Measurements from ENCODE around the gene SUDS3.
A peak's percentile ranks its signal among the peaks of the same experiment; 100 is the strongest.
"Not testable (repeated sequence)": the region's sequence is repeated elsewhere in the genome, so short reads cannot be mapped to it uniquely, and the experiment has no call there.

Gene SUDS3

DNA sequence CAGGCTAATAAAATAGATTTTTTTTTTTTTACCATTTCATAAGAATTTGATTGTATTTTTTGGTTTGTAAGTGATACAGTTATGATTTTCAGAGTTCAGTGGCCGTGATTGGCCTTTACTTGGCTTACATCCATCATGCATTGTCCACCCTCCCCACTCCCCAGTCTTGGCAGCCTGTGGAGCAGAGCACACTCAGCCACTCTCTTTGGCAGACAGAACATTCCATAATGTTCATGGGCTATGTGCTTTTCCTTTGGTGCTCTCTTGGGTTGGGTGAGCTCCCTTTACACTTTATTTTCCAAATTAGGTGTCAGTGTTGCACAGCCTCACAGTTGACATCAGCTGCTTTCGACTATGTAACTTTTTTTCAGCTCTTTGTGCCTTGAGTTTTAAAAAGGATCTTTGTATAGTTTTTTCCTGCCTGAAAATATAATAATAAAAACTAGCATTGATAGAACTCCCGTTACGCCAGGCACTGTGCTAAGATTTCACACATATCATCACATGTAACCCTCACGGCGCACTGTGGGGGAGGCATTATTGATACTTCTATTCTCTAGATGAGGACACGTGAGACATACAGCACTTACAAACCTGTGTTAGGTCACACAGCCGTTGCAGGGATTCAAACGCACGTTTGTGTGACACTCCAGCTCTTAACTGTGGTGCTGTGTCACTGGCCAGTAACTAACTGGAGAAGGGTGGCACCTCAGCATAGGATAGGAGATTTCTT, 21.5 kb downstream of the SUDS3 start:
- no peak for DNase-seq (ENCODE audit: low read depth in 2 of 2)

DNA sequence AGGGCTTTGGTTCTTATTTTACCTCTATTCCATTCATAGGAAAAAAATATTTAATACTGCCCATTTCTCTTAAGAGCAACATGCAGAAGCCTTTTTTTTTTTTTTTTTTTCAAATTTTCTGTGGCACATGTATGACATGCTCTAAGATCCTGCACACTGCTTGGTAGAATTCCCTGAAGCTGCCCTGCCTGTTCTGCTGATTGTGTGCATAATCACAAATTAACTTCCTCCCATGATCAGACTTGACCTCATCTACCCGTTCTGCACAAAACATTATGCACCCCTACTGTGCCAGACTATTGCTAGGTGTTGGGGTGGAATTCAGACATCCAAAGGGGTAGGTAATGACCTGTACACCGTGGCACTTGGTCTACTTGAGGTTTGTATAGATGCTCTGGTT, 22.2 kb downstream of the SUDS3 start:
- no peak for DNase-seq (ENCODE audit: low read depth in 2 of 2)

DNA sequence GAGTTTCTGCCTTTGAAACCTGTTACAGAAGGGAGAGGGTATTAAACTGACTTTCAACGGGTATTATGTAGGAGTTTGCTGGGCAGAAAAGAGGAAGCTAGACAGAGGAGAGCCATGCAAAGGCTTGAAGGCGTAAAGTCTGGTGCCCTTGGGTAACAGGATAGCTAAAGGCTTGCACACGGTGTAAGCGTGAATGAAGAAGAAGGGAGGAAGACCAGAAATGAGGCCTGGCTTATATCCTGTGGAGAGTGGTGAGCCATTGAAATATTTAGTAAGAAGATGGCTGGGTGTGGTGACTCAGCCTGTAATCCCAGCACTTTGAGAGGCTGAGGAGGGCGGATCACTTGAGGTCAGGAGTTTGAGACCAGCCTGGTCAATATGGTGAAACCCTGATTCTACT, 22.6 kb downstream of the SUDS3 start:
- no peak for DNase-seq (ENCODE audit: low read depth in 2 of 2)

DNA sequence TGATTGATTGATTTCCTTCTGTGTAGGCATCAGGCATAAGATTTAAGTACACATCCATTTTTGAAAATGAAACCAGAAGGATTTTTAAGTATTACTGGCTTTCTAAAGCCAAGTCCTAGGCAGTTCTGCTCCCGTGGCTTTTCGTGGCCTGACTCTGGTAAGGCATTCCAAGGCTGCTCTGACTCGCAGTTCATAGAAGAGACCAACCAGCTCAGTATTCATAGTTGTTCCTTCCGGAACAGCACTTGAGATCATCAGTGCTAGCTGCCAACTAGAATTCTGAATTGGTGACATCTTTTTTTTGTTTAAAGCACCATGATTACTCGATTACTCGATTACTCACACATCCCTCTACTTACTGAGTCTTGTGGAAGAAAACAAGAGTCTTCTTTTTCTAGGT, 25.9 kb downstream of the SUDS3 start:
- DNase-seq (ENCODE audit: low read depth in 2 of 2) = no peak

DNA sequence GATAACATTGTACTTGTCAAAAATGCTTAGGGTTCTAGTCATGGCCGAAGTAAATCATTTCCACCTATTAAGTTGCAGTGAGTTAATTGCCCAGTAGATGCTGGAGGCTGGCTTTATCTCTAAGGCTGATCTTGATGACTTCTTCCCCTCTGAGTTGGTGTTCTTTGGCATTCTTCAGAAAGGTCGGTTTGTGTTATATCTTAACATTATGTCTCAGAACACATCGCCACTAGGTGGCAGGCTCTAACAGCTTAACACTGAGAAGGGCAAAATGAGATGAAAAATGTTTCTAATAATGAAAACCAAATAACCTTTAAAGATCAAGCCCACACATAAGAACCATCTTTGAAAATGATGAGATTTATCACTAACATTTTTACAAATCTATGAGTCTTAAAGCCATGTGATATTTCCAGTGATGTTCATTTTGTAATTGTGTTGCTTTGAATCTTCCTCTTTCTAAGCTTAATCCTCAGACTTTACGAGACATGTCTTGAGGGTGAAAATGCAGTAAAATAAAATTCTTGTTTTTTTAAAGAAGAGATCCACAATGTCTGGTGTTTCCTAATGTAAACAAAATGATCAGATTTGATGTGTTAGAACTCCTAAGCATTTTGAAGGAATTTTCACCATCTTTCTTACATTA, 28.6 kb downstream of the SUDS3 start:
- DNase-seq (ENCODE audit: low read depth in 2 of 2) = peak; percentile 3 to 18

DNA sequence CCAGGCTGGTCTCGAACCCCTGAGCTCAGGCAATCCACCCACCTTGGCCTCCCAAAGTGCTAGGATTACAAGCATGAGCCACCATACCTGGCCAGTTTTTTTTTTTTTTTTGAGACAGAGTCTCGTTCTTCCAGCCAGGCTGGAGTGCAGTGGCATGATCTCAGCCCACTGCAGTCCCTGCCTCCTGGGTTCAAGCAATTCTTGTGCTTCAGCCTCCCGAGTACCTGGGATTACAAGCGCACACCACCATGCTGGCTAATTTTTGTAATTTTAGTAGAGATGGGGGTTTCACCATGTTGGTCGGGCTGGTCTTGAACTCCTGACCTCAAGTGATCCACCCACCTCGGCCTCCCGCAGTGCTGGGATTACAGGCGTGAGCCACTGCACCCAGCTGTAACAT, 31.9 kb downstream of the SUDS3 start:
- not testable (repeated sequence) for DNase-seq (ENCODE audit: low read depth in 2 of 2)

DNA sequence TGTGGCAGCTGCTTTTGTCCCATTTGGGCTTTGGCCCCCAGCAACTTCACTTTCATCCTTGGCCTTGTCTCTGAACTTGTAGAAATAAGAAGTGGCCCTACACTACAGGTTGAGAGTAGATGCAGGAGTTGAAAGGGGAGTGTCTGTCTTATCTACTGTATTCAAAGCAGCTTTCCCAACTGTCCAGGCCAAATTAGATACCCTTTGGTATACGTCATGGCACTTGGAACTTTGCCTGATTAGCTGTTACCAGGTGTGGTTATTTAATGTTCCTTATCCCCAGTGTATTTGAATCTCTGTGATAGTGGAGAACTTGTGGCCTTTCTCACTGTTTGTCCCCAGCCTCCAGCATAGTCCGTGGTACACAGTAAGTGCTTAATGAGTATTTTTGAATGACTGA, 33.5 kb downstream of the SUDS3 start:
- no peak for DNase-seq (ENCODE audit: low read depth in 2 of 2)

DNA sequence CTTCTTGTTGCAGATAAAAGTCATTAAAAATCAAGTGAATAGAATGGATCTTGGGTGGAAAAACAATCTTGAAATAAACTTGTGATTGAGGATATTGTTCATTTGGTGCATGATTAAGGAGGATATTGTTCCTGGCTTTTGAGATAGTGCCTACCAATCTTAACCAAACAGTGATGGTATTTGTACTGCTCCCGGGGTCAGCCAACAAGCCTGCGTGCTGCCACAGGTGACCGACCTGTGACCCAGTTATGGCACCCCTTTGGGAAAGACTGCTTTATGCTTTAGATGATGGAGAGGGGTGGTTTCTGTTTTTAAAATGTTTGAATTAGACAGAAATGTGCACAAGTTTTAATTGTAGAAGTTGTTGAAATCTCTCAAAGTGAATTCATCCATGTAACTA, 41.6 kb downstream of the SUDS3 start:
- no peak for DNase-seq (ENCODE audit: low read depth in 2 of 2)

DNA sequence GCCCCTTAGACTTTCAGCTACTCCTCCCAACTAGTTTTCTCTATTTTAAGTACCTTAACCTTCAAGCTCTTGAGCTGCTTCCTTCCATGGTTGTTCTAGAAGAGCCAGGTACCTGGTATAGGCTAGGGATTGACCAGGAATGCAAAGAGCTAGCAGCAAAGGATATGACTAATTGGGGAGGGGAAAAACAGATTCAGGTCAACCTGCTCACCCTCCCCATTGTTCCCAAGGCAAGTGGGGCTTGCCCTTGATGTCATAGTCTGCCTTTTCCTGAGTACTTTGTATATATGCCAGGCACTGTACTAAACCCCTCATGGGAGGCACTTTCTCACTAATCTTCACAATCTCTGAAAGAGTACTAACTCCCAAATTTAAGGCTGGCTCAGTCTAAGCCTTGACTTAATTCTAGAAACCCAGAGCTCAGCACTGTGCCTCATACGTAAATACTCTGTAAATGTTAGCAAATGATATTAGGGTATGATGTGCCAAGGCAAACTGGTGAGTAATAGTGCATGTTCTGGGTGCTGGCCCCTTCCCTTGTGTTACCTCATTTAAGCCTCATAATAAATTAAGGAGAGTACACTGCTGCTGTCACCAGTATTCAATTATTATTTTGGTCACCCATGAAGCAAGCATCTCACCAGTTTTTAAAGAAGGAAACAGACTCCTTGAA, 42.2 kb downstream of the SUDS3 start:
- DNase-seq (ENCODE audit: low read depth in 2 of 2) = no peak

DNA sequence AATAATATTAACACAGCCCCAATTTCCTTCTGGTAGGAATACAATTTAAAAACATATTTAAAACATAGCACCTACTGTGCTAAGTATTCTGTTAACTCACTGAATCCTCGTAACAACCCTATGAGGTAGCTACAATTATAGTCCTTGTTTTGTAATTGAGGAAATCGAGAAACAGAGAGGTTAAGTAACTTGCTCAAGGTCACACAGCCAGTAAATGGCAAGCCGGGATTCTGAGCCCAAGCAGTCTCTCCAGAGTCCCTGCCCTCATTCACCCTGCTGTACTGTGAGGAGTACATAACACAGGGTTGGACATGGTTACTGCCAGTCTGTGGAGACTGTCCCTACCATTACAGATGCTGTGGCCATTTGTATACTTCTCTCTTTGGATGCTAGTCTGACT, 44.3 kb downstream of the SUDS3 start:
- DNase-seq (ENCODE audit: low read depth in 2 of 2) = no peak

DNA sequence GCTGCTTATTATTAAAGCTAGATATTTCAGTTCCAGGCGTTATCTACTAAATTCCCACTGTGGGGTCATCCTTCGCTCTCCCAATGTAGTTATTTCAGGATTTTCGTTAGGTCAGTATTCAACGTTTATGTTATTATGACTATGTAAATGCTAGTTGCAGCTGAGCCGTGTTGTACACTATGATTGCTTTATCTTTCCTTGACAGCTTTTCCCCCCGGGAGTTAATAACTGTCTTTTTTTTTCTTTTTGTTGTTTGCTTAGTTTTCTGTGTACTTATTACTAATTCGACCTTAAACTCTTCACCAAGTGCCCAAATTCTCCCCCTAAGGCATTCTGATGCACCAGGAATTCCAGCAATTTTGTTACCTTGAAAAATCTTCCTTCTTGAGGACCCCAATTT, 48.5 kb downstream of the SUDS3 start:
- no peak for DNase-seq (ENCODE audit: low read depth in 2 of 2)

DNA sequence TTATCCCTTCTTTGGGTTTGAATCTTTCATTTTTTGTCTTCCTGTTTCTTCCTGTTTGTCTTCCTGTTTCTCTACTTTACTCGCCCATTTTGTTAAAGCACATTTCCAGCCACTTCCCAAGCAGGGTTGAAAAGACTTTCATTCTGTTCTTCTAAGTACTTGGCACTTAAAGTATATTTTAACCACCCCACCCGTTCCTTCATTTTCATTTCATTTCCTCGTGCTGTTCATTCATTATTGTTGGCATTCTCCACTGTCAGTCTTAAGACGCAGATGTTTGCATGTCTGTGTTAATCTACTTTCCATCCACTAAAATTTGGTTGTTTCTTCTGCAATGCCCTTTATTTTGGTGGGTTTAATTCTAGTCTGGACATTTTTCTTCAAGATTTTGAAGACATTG, 49.0 kb downstream of the SUDS3 start:
- DNase-seq (ENCODE audit: low read depth in 2 of 2) = no peak

DNA sequence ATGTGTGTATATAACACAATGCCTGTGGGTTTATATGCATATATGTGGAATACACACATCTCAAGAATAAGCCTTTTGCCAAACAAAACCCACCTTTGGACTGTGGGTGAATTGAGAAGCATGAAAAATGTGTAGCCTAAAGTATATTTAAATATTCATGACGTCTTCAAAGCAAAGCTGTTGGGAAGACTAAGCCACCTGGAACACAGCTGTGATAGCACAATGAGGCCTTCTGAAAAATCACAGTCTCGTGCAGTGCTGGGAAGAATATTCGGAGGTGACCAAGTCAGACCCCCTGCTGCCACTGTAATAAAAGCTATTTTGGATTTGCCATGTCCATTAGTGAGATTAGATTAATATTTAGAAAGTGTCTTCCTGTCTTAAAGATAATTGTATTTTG, 51.5 kb downstream of the SUDS3 start:
- no peak for DNase-seq (ENCODE audit: low read depth in 2 of 2)

DNA sequence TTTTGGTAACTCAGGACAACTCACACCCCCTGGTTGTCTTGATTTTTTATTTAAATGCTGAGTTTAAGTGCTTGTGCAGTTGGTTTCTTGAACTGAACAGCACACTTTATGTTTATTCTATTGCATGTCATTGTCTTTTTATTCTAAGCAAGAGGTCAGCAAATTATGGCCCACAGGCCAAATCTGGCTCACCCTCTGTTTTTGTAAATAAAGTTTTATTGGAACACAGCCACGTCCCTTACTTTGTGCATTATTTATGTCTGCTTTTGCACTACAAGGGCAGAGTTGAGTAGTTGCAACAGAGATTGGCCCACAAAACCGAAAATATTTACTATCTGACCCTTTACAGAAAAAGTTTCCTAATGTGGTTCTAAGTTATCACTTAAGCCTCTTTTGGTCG, 52.3 kb downstream of the SUDS3 start:
- no peak for DNase-seq (ENCODE audit: low read depth in 2 of 2)

DNA sequence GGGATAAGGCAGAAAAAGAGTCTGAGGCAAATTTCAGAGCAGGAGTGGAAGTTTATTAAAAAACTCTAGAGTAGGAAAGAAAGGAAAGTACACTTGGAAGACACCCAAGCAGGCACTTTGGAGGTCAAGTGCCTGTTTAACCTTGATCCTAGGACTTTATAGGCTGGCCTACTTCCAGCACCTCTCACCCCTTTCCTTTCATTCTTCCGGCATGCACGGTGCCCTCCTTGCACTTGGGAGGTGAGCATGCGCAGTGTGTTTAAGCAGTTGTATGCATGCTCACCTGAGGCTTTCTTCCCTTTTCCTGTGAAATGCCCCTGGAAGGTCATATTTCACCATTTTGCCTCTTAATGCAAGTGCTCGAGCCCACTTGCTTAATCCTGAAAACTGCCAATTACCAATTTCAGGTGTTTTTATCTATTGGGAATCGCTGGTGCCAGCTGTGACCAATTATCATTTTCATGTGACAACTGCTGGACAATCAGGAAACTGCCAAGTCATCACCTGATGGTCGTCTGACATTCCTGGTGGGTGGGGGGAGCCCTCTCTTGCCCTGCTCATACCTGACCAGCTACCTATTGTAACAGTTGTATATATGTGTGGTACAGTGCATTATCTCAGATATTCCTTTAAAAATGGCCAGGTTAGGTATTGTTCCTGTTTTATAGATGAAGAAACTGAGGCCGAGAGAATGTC, 53.5 kb downstream of the SUDS3 start:
- DNase-seq (ENCODE audit: low read depth in 2 of 2) = no peak

DNA sequence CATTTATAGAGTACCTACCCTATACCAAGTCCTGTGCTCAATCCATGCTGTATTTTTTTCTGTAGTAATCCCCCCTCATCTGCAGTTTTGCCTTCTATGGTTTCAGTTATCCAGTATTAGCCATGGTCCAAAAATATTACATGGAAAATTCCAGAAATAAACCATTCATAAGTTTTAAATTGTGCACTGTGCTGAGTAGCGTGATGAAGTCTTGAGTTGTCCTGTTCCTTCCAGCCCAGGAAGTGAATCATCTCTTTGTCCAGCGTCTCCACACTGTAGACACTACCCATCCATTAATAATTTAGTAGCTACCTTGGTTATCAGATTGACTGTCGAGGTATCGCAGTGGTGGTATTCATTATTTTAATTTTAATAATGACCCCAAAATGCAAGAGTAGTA, 54.2 kb downstream of the SUDS3 start:
- no peak for DNase-seq (ENCODE audit: low read depth in 2 of 2)

DNA sequence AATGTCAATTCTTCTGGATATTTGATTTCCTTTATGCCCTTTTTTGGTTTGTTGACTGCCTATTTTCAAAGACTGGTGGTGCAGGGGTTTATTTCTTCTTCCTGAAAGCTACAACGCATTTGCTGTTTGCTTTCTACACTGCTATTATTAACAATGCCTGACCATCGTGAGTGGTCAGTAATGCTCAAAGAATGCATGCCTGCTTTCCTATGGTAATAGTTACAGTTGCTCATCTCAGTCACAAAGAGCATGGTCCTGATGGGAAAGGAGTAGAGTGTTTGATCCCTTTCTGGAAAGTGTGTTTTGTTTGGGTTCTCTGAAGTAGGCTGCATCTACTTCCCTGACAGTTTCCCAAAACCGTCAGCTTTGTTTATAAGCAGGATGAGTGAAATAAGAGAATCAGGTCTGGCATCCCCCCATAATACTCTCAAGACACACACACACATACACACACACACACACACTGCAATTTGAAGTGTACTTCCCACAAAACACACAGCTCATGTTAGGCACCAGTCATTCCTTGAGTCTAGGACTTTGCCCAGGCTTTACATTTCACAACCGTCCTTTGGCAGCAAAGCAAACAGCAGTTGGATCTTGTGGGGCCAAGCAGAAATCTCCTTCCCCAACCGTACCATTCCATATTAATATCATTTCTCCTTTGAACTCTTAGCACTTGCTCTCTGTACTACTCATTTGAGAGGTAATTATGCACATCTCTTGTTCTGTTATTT, 56.6 kb downstream of the SUDS3 start:
- no peak for DNase-seq (ENCODE audit: low read depth in 2 of 2)

DNA sequence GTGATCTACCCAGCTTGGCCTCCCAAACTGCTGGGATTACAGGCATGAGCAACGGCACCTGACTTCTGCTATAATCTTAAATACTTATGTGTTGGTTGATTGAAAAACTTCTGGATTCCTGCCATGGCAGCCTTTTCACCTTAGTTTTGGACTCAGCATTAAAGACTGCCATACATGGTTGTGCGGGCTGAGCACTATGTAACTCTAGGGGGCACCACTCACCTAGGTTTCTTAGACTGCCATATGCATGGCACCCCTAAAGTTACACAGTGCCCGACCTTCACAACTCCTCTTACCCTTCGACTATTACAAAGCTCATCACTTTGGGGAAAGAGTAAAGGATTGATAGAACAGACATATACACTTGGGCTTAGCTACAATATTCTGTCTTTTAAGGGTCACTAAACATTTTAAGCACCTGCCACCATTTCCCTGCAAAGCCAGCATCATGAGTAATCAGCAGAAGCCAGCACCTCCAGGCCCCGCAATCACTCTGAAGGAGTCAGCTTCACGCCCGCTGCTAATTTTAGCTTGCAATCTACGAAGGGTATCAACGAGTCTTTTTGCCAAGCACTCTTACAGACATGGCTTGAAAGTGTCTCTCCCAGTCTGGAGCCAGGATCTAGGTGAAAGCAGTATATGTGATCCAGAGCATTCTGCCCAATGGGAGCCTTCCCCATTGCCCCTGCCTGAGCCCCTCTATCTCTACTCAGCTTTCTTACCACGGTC, 59.8 kb downstream of the SUDS3 start:
- no peak for DNase-seq (ENCODE audit: low read depth in 2 of 2)

DNA sequence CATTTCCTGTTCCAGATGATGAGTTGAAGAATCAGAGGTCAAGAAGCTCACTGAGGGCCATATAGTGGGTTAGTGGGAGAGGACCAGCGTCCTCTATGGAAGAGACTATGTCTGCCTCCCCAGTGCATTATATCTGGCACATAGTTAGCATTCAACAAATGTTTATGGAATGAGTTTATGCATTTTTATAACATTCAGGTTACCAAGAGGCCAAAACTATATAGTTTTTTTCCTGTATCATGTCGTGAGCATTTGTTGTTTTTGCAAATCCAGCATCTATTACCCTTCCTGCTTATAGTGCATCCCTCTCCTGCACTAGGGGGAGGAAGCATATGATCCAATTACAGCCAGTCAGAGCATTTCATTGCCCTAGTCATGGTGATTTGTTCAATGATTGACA, 60.6 kb downstream of the SUDS3 start:
- DNase-seq (ENCODE audit: low read depth in 2 of 2) = no peak

DNA sequence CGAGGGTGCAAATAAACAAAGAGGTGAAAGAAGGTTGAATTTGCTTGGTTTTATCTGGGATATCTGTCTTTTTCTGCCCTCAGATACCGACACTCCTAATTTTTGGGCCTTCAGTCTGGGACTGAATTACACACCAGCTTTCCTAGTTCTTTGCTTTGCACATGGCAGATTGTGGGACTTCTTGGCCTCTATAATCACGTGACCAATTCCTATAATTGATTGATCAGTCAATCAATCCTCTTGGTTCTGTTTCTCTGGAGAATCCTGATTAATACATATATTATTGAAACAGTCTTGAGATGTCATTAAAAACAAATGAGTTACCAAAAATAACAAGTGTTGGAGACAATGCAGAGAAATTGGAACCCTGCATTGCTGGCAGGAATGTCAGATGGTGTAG, 62.7 kb downstream of the SUDS3 start:
- DNase-seq (ENCODE audit: low read depth in 2 of 2) = no peak

DNA sequence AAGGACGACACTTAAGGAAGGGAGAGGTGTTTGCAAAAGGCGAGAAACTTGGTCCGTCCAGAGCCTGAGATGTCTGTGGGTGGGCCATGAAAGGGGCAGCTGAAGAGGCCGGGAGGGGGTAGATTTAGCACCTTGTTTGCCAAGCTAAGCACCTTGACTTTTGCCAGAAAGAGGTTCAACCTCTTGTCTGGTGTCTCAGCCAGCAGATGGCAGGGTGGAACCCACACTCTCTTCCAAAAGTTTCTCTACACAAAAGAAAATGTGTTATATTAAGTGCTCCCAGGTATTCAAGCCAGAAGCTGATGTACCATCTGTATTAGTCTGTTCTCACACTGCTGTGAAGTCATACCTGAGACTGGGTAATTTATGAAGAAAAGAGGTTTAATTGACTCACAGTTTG, 69.9 kb downstream of the SUDS3 start:
- DNase-seq (ENCODE audit: low read depth in 2 of 2) = no peak
